UCSD-AML1 (cell line): ENCODE measurements around the gene AKR1D1.
"Not testable (repeated sequence)": the region's sequence is repeated elsewhere in the genome, so short reads cannot be mapped to it uniquely, and the experiment has no call there.

ENCODE experiments used
- DNase-seq: peaks from one replicate; lab custom pipeline; 2025; ENCODE audit not compliant: unreplicated experiment; lab: John Stamatoyannopoulos, UW

Gene AKR1D1

DNA sequence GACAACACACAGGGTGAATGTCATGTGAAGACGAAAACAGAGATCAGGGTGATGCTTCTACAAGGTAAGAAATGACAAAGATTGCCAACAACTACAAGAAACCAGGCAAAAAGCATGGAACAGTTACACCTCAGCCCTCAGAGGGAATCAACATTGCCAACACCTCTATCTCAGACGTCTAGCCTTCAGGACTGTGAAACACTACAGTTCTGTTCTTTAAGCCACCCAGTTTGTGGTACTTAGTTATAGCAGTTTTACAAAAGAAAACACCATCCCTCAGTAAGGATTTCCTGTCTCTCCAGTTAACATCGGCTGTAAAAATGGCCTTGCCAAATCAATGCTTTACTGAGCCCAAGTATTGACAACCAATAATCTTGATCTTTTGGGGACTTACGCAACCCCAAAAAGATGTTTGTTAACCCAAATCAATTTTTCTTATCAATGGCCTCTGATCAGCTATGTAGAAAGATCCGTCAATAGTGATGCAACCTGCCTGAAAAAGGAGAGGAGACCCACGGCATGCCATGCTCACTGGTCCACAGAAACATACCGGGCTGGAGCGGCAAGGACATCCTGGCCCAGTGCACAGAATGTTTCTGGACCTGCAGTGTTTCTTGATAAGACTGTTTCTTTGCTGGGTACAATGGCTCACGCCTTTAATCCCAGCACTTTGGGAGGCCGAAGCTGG, 44.0 kb downstream of the AKR1D1 start:
- DNase-seq = no peak

DNA sequence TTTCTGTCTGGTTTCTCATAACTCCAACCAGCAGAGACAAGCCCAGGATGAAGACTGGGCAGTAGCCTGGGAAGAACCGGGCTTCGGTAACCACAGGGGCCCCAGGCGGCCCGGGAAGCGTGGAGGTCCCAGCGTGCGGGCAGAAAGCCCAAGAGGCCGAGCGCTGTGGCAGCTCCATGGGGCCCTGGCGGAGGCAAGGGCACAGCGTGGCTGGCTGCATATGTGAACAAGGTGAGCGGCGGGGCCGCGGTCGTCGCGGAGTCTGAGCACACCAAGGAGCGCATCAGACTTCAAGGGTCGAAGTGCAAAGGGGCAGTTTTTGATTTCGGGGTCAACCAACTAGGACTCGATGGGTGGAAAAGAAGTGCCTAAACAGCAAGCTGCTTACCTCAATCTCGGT, 45.9 kb downstream of the AKR1D1 start:
- DNase-seq = no peak

DNA sequence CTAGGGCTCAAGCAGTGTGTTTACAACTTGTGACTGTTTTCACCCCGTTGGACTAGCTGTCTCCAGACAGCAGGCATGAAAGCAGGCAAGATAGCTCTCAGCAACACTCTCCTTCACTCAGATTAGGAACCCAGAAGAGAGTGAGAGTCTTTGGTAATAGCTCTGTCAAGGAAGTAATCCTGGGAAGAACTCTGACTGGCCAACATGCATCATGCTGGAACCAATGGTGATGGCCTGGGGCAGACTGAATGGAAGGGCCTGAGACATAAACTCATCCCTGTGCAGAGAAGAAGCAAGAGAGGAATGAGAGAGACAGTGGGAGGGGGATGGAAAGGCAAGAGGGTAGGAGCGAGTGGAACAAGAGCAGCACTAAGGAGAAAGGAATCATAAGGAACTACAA, 48.9 kb downstream of the AKR1D1 start:
- no peak for DNase-seq

- no peak for DNase-seq
These were observed 49.4 kb downstream of the AKR1D1 start for GRCh38 chr7:138125598-138126111.

DNA sequence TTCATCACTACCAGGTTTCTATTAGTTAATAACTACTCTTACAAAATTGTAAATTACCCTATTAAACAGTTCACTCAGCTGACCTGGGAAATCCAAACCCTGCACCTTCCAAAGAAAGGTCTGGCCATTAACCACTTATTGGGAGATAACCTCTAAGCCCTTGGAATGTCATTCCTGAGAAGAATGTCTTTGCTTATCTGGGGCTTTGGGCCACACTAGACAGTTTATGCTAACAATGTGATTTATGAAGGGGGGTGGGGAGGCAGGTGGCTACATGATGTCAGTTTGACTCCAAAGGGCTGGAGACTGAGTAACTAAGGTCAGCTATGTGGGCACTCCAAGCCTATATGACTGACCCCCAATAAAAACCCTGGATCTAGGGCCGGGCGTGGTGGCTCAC, 50.7 kb downstream of the AKR1D1 start:
- no peak for DNase-seq

- DNase-seq = no peak
These were observed 51.7 kb downstream of the AKR1D1 start for GRCh38 chr7:138127996-138128395.

GRCh38 chr7:138129551-138130165, 53.4 kb downstream of the AKR1D1 start:
- DNase-seq = no peak

- no peak for DNase-seq
These were observed 61.3 kb downstream of the AKR1D1 start for GRCh38 chr7:138137423-138138171.

- no peak for DNase-seq
These were observed 62.0 kb downstream of the AKR1D1 start for GRCh38 chr7:138138244-138138643.

- no peak for DNase-seq
These were observed 66.4 kb downstream of the AKR1D1 start for GRCh38 chr7:138142583-138143201.

GRCh38 chr7:138144958-138145357, 68.7 kb downstream of the AKR1D1 start:
- no peak for DNase-seq

DNA sequence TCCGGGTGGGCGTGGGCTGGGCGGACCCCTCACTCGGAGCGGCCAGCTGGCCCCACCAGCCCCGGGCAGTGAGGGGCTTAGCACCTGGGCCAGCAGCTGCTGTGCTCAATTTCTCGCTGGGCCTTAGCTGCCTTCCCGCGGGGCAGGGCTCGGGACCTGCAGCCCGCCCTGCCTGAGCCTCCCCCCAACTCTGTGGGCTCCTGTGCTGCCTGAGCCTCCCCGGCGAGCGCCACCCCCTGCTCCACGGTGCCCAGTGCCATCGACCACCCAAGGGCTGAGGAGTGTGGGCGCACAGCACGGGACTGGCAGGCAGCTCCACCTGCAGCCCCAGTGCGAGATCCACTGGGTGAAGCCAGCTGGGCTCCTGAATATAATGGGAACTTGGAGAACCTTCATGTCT, 70.0 kb downstream of the AKR1D1 start:
- not testable (repeated sequence) for DNase-seq

GRCh38 chr7:138146757-138147734, 70.8 kb downstream of the AKR1D1 start:
- not testable (repeated sequence) for DNase-seq

- no peak for DNase-seq
These were observed 75.7 kb downstream of the AKR1D1 start for GRCh38 chr7:138151731-138152577.

- DNase-seq = no peak
These were observed 78.4 kb downstream of the AKR1D1 start for GRCh38 chr7:138154661-138155060.

DNA sequence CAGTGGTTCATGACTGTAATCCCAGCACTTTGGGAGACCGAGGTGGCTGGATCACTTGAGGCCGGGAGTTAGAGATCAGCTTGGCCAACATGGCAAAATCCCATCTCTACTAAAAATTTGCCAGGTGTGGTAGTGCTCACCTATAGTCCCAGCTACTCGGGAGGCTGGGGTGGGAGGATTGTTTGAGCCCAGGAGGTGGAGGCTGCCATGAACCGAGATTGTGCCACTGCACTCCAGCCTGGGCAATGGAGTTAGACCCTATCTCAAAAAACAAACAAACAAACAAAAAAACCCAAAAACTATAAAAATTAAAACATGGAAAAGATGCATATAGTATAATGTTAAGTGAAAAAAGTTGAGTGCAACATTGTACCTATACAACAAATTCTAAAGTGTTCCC, 81.4 kb downstream of the AKR1D1 start:
- DNase-seq = no peak

DNA sequence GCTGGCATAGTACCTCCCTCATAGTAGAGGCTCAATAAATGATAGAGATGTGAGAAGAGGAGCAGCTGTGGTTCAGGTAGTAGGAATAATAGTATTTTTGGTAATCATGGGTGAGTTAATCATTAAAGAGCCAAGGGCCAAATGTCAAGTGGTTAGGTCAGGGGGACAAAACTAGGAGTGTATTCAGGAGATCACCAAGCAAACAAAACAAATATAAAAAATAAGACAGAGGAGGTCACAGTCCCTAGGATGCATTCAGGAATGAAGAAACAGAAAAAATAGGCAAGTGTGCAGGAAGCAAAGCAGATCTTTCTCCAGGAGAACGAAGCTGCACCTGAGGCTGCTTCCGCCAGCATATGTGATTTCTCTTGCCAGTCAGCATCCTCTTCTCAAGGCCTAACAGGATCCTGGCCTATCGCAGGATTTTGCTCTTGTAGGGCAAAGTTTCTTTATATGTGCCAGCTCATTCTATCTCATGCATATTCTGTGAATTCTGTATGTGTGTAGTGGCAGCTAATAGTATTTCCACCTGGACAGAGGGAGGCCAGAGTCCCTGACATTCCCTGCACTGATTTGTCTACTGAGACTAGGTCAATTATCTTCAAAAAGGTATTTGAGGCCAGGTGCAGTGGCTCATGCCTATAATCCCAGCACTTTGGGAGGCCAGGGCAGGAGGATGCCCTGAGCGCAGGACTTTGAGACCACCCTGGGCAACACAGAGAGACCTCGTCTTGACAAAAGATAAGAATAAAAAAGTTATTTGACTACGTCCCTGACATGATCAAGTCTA, 82.7 kb downstream of the AKR1D1 start:
- DNase-seq = no peak

DNA sequence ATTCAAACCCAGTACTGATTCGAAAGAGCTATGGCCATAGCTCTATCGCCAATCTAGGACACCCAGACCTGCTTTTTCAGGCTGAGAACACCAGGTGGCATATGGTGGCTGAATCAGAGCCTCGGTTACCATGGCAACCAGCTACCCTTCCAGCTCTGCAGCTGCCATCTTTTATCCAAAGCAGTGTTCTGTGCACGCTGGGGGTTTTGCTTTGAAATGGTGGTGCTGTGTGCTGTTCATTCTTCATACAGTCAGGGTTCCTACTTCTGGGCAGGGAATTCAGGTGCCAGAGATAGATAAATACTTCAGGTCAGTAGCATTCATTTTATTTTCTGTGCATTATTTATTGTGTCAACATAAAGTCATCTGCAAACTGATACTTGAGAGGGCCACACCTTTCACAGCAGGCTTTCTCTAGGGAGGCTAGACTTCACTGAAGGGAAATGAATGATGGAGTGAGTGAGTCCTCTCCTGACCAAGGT, 85.4 kb downstream of the AKR1D1 start:
- peak; percentile 40 for DNase-seq

DNA sequence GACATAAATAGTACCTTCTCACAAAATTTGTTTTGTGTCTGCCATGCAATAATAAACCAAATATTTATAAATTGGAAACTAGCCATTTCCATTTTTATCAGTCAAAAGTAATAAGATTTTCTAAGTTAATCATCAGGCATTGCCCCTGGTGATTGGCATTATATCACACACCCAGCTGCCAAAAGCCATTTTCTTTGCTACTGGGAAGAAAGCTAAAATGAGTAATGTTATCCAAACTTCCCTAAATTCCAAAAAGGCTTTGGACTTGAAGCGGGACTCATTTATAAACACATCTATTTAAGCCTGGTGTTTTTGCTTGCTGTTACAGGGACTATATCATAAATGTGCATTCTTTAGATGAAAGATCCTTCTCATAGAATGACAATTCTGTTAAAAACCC, 86.0 kb downstream of the AKR1D1 start:
- DNase-seq = no peak
